K562 (cell line): ENCODE measurements around the gene CABP7. TPM values are rescaled to one million over a fixed set of nuclear protein-coding genes. Genes with fewer than 3 reads are reported as not detected.

Source experiments
- ATAC-seq: fragments of 200-7000 bp; cut with Tn5 transposase; 3 replicates; pipeline ENCODE4 v1.9.1; 2020; ENCODE audit warnings: moderate library complexity
- BruUV-seq: library from RNA; stranded (reverse); fragments of 400-500 nt; replicated peaks from 2 replicates; lab custom pipeline; 2021; lab: Mats Ljungman, UMichigan
- CTCF ChIA-PET: fragments of 300-600 bp; formaldehyde crosslinking; extraction: SDS; loops from one replicate; lab custom pipeline; 2021; ENCODE audit warnings: low intra/inter-chr PET ratio; lab: Yijun Ruan, JAX
- POLR2A ChIA-PET: fragments of 300-600, 350-650 bp; sonication (Branson Sonifier 250); formaldehyde crosslinking; extraction: SDS; loops from one replicate; lab custom pipeline; 2021; ENCODE audit warnings: antibody characterized with exemption, inconsistent platforms; lab: Yijun Ruan, JAX
- DNase-seq, 4 experiments: peaks; one replicate each; pipeline versions ENCODE4 v3.0.0 to v3.0.0-alpha.2; 2011 to 2018; ENCODE audit warnings: low spot score in 3 of 4, mixed read lengths in 3 of 4; ENCODE audit errors: extremely low read depth in 1 of 4
- FAIRE-seq: peaks from 2 replicates; lab custom pipeline; 2011; peaks lifted over from hg19 to GRCh38; lab: Jason Lieb, UNC
- H2AFZ ChIP-seq: 2 replicates; pipeline ENCODE4 v1.6.0; 2011; ENCODE audit warnings: low read depth, low read length, control low read depth, inconsistent platforms
- H3K27ac ChIP-seq: fragments of 200-600 bp; 3 replicates; pipeline ENCODE4 v1.8.0; 2011; ENCODE audit warnings: low read depth, mild to moderate bottlenecking, control low read depth, inconsistent platforms, low read length, moderate library complexity, mixed read lengths; ENCODE audit errors: extremely low read depth
- H3K27me3 ChIP-seq, 2 experiments: fragments of 300-600 bp in 1 of 2; 2 replicates in 1 of 2; 3 replicates in 1 of 2; pipeline versions ENCODE4 v1.6.0 to v1.8.0; 2011; ENCODE audit warnings: inconsistent platforms in 2 of 2, low read length in 2 of 2, mild to moderate bottlenecking in 1 of 2, mixed read lengths in 1 of 2, moderate library complexity in 1 of 2; ENCODE audit not compliant: control insufficient read depth in 2 of 2, insufficient read depth in 2 of 2
- H3K36me3 ChIP-seq: fragments of 300-600 bp; 3 replicates; pipeline ENCODE4 v1.8.0; 2011; ENCODE audit warnings: mild to moderate bottlenecking, low read length, inconsistent platforms; ENCODE audit not compliant: control insufficient read depth, insufficient read depth
- H3K4me1 ChIP-seq, 2 experiments: fragments of 200-600 bp in 1 of 2; replicated peaks in 1 of 2; 2 replicates in 1 of 2; 3 replicates in 1 of 2; pipeline versions ENCODE4 v1.5.1 to v1.8.0; 2011; ENCODE audit warnings: inconsistent platforms in 2 of 2, low read length in 2 of 2, mild to moderate bottlenecking in 1 of 2, mixed read lengths in 1 of 2, moderate library complexity in 1 of 2; ENCODE audit not compliant: control insufficient read depth in 2 of 2, insufficient read depth in 2 of 2
- H3K4me2 ChIP-seq: 2 replicates; pipeline ENCODE4 v1.6.1; 2011; ENCODE audit warnings: low read length, control low read depth, inconsistent platforms, mixed read lengths; ENCODE audit not compliant: insufficient read depth
- H3K4me3 ChIP-seq: fragments of 200-600 bp; sonication (generic), shearing (Covaris generic); 2 replicates; pipeline ENCODE4 v1.5.1; 2016; ENCODE audit warnings: control low read depth, inconsistent platforms
- H3K79me2 ChIP-seq: fragments of 200-600 bp; 3 replicates; pipeline ENCODE4 v1.8.0; 2011; ENCODE audit warnings: low read length, inconsistent platforms; ENCODE audit not compliant: control insufficient read depth, insufficient read depth
- H3K9ac ChIP-seq, 2 experiments: 2 replicates each; pipeline versions ENCODE4 v1.6.0 to v1.6.1; 2011; ENCODE audit warnings: low read depth in 2 of 2, low read length in 2 of 2, control low read depth in 1 of 2, inconsistent platforms in 1 of 2, mild to moderate bottlenecking in 1 of 2, mixed read lengths in 1 of 2; ENCODE audit not compliant: insufficient read depth in 1 of 2
- H3K9me1 ChIP-seq: one replicate; pipeline ENCODE4 v1.6.0; 2011; ENCODE audit warnings: inconsistent platforms, mild to moderate bottlenecking, low read length, moderate library complexity; ENCODE audit not compliant: control insufficient read depth, insufficient read depth
- H3K9me3 ChIP-seq: replicated peaks from 2 replicates; pipeline ENCODE4 v1.5.1; 2011; ENCODE audit warnings: low read depth, low read length, inconsistent platforms; ENCODE audit not compliant: control insufficient read depth, insufficient read depth
- H4K20me1 ChIP-seq: replicated peaks from 2 replicates; pipeline ENCODE4 v1.6.1; 2011; ENCODE audit warnings: low read length, inconsistent platforms, mixed read lengths; ENCODE audit not compliant: control insufficient read depth, insufficient read depth
- ATF7 ChIP-seq: fragments of 450-650 bp; IDR thresholded peaks from 2 replicates; pipeline ENCODE4 v1.7.1; 2014; ENCODE audit warnings: mild to moderate bottlenecking, moderate library complexity
- ETV1 ChIP-seq: fragments of 450-650 bp; conservative IDR thresholded peaks from 2 replicates; pipeline ENCODE4 v1.6.1; 2016; ENCODE audit warnings: missing genetic modification characterization, control low read depth, low read depth, missing compliant biosample characterization
- HIVEP1 ChIP-seq: fragments of 250-450 bp; sonication (Bioruptor Pico); IDR thresholded peaks from 2 replicates; pipeline ENCODE4 v1.4.0; 2020; ENCODE audit warnings: mild to moderate bottlenecking
- HNRNPUL1 ChIP-seq: fragments of 200-400 bp; formaldehyde crosslinking; IDR thresholded peaks from 2 replicates; pipeline ENCODE4 v1.6.1; 2017; ENCODE audit warnings: low read length
- ZBTB1 ChIP-seq: sonication (generic); formaldehyde crosslinking; IDR thresholded peaks from 2 replicates; pipeline ENCODE4 v1.8.1; 2023; ENCODE audit warnings: missing genetic modification reagents, low read depth, mild to moderate bottlenecking, borderline replicate concordance
- ZFX ChIP-seq: sonication (generic); formaldehyde crosslinking; IDR thresholded peaks from 2 replicates; pipeline ENCODE4 v1.8.0; 2022; ENCODE audit warnings: mild to moderate bottlenecking, missing genetic modification reagents, moderate library complexity
- ZNF282 ChIP-seq: sonication (generic); formaldehyde crosslinking; IDR thresholded peaks from 2 replicates; pipeline ENCODE4 v1.8.1; 2023; ENCODE audit warnings: missing genetic modification reagents
- WGBS: fragments of 100-300 bp; shearing (Covaris generic); methylation state at CpG from one replicate; pipeline ENCODE4 v1.1.6; 2016; ENCODE audit warnings: low coverage, mixed read lengths; ENCODE audit not compliant: insufficient coverage; ENCODE audit errors: missing lambda C conversion rate; 5-methylcytosine and 5-hydroxymethylcytosine counted together
- in situ Hi-C: fragments of 300-500 bp; cut with MboI; formaldehyde crosslinking; loops from 4 replicates; pipeline ENCODE4 v1.15.0; 2018; ENCODE audit warnings: inconsistent platforms, mixed read lengths
- intact Hi-C: fragments of 100-400 bp; cut with micrococcal nuclease; formaldehyde crosslinking; loops from 2 replicates; pipeline ENCODE4 v1.14.2; 2022
- polyA plus RNA-seq, 8 experiments: library from polyadenylated mRNA; depleted of rRNA in 4 of 8; stranded (reverse) in 5 of 8; unstranded in 3 of 8; fragments of >200 nt; fragmentation: Nextera tagmentation in 2 of 8; fragmentation: Illumina TruSeq in 1 of 8; extraction: Ambion mirVana in 2 of 8; extraction: Trizol in 1 of 8; gene quantifications; 2 replicates each; pipeline versions ENCODE4 v1.2.1 to v1.2.3, GENCODE V29; 2011 to 2014; ENCODE audit warnings: inconsistent platforms in 1 of 8, missing spikeins in 1 of 8
- total RNA-seq, 7 experiments: library from RNA; depleted of rRNA in 6 of 7; stranded (reverse); fragments of >200 nt in 6 of 7; fragmentation: Illumina TruSeq in 2 of 7; extraction: Trizol in 2 of 7; gene quantifications; 2 replicates each; pipeline versions ENCODE4 v1.2.1 to v1.2.3, GENCODE V29; 2011 to 2021; ENCODE audit warnings: low replicate concordance in 1 of 7
- TF ChIP-seq, protein P1 (sequence below): sonication (generic); formaldehyde crosslinking; IDR thresholded peaks from 2 replicates; pipeline ENCODE4 v1.8.0; 2023; ENCODE audit warnings: mild to moderate bottlenecking, missing genetic modification reagents

Gene CABP7
- total and polyA plus RNA-seq, 9 of the 15 experiments (the other 6 are each of a cell fraction or from before 2014, with no cell fraction given), result not detected

DNA sequence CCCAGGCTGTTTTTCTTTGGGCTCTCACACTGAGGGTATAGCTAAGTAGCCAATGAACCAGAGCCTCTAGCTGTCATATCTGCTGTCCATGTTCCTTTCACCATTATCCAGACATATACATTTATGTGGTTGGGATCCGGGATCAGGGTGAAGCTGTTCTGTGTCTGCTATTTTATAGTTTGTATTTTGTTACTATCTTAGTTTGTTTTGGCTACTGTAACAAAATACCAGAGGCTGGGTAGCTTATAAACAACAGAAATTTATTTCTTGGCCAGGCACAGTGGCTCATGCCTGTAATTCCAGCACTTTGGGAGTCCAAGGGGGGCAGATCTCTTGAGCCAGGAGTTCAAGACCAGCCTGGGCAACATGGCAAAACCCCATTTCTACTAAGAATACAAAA lies 40.5 kb upstream of the CABP7 start:
- intact Hi-C loops (no loop called here), in situ Hi-C loops (loop anchor here (25.0 kb wide), 1 partner anchor 408 kb away; the partner anchor contains the start of gene HORMAD2)
- Histone ChIP-seq H3K27me3 (no peaks in the 10 kb centered on the region), H3K4me1 (no peaks in the 10 kb centered on the region), H3K9me1 (no peaks in the 10 kb centered on the region), H3K9ac (no peak overlapping the region), H2AFZ (no peak overlapping the region), H3K4me2 (no peak overlapping the region), H3K4me3 (no peak overlapping the region), H3K9me3 (no peaks in the 10 kb centered on the region), H3K27ac (no peak overlapping the region), H3K36me3 (peaks cover 82% of the 10 kb centered on the region), H3K79me2 (no peaks in the 10 kb centered on the region), H4K20me1 (no peaks in the 10 kb centered on the region)
- FAIRE-seq, result no peak
- CTCF ChIA-PET, result no interaction called here
- no peak for DNase-seq
- no peak for ATAC-seq
- BruUV-seq, result no TSS peak
- 100% methylated on average over 1 of the region's 1 CpG for WGBS
- TF ChIP-seq HNRNPUL1, result no peak
- TF ChIP-seq ZNF282 (CRISPR knock-in tag), result no peak
- no peak for TF ChIP-seq ATF7
- TF ChIP-seq, protein P1, sequence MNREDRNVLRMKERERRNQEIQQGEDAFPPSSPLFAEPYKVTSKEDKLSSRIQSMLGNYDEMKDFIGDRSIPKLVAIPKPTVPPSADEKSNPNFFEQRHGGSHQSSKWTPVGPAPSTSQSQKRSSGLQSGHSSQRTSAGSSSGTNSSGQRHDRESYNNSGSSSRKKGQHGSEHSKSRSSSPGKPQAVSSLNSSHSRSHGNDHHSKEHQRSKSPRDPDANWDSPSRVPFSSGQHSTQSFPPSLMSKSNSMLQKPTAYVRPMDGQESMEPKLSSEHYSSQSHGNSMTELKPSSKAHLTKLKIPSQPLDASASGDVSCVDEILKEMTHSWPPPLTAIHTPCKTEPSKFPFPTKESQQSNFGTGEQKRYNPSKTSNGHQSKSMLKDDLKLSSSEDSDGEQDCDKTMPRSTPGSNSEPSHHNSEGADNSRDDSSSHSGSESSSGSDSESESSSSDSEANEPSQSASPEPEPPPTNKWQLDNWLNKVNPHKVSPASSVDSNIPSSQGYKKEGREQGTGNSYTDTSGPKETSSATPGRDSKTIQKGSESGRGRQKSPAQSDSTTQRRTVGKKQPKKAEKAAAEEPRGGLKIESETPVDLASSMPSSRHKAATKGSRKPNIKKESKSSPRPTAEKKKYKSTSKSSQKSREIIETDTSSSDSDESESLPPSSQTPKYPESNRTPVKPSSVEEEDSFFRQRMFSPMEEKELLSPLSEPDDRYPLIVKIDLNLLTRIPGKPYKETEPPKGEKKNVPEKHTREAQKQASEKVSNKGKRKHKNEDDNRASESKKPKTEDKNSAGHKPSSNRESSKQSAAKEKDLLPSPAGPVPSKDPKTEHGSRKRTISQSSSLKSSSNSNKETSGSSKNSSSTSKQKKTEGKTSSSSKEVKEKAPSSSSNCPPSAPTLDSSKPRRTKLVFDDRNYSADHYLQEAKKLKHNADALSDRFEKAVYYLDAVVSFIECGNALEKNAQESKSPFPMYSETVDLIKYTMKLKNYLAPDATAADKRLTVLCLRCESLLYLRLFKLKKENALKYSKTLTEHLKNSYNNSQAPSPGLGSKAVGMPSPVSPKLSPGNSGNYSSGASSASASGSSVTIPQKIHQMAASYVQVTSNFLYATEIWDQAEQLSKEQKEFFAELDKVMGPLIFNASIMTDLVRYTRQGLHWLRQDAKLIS (CRISPR knock-in tag), result no peak
- TF ChIP-seq ZFX, result no peak
- no peak for TF ChIP-seq ETV1 (tag)
- no peak for TF ChIP-seq HIVEP1
- no peak for TF ChIP-seq ZBTB1 (CRISPR knock-in tag)
- POLR2A ChIA-PET, result no interaction called here
